HG03442 (cell line): ENCODE results near the gene UTP11.

ENCODE experiments used
- ATAC-seq: cut with Tn5 transposase; IDR thresholded peaks from one replicate; pipeline ENCODE4 v1.9.1; 2021; ENCODE audit warnings: mild to moderate bottlenecking, moderate library complexity; ENCODE audit not compliant: unreplicated experiment

UTP11 gene

GRCh38 chr1:38003261-38004250 is 9.0 kb upstream of the UTP11 start:
- ATAC-seq = no peak

- ATAC-seq = no peak
Measured at GRCh38 chr1:38004284-38005108, 8.0 kb upstream of the UTP11 start.

GRCh38 chr1:38005195-38006007 is 7.1 kb upstream of the UTP11 start, which contains the start of gene FHL3:
Gene FHL3 (minus strand): TSS chr1:38005514. CDS start chr1:37999412, 6,102 bp downstream.
- ATAC-seq = no peak

GRCh38 chr1:38006008-38006828 is 6.3 kb upstream of the UTP11 start:
- ATAC-seq = no peak

GRCh38 chr1:38009088-38009840 is 3.3 kb upstream of the UTP11 start:
- ATAC-seq = no peak

GRCh38 chr1:38009841-38010180 is 2.7 kb upstream of the UTP11 start:
- no peak for ATAC-seq

- ATAC-seq = no peak
Measured at GRCh38 chr1:38013227-38013622, 691 bp downstream of the UTP11 start.

- ATAC-seq = no peak
Measured at GRCh38 chr1:38014171-38014570, 1.6 kb downstream of the UTP11 start.

- ATAC-seq = no peak
Measured at GRCh38 chr1:38014724-38015424, 2.3 kb downstream of the UTP11 start.

GRCh38 chr1:38015978-38016725 is 3.6 kb downstream of the UTP11 start:
- ATAC-seq = no peak

GRCh38 chr1:38018864-38019343 is 6.4 kb downstream of the UTP11 start:
- no peak for ATAC-seq

GRCh38 chr1:38020396-38020795 is 7.9 kb downstream of the UTP11 start:
- no peak for ATAC-seq

GRCh38 chr1:38021969-38022368 is 9.4 kb downstream of the UTP11 start:
- ATAC-seq = no peak

GRCh38 chr1:38022810-38023209 is 10.3 kb downstream of the UTP11 start:
- no peak for ATAC-seq

- ATAC-seq = no peak
Measured at GRCh38 chr1:38025233-38025632, 12.7 kb downstream of the UTP11 start.

- ATAC-seq = no peak
Measured at GRCh38 chr1:38025664-38026063, 13.1 kb downstream of the UTP11 start.

- ATAC-seq = no peak
Measured at GRCh38 chr1:38026592-38027200, 14.2 kb downstream of the UTP11 start.
